HG03025 (cell line): Measurements from ENCODE around the gene LRP1.

ENCODE experiments used
- ATAC-seq: cut with Tn5 transposase; IDR thresholded peaks from one replicate; pipeline ENCODE4 v1.9.1; 2021; ENCODE audit warnings: mild to moderate bottlenecking, moderate library complexity; ENCODE audit not compliant: unreplicated experiment, low FRiP score

Gene LRP1

GRCh38 chr12:57169046-57169795 lies 40.9 kb downstream of the LRP1 start:
- no peak for ATAC-seq

GRCh38 chr12:57169969-57170368 lies 41.7 kb downstream of the LRP1 start:
- no peak for ATAC-seq

GRCh38 chr12:57170408-57170807 lies 42.1 kb downstream of the LRP1 start:
- ATAC-seq = no peak

GRCh38 chr12:57170927-57171326 lies 42.6 kb downstream of the LRP1 start:
- no peak for ATAC-seq

- no peak for ATAC-seq
These were observed 43.4 kb downstream of the LRP1 start for GRCh38 chr12:57171668-57172067.

GRCh38 chr12:57173089-57173488 lies 44.8 kb downstream of the LRP1 start:
- ATAC-seq = no peak

GRCh38 chr12:57173683-57174082 lies 45.4 kb downstream of the LRP1 start:
- ATAC-seq = no peak

GRCh38 chr12:57175428-57176138 lies 47.3 kb downstream of the LRP1 start:
- no peak for ATAC-seq

GRCh38 chr12:57176139-57176477 lies 47.8 kb downstream of the LRP1 start:
- no peak for ATAC-seq

- ATAC-seq = no peak
These were observed 48.6 kb downstream of the LRP1 start for GRCh38 chr12:57176846-57177245.

- ATAC-seq = no peak
These were observed 49.1 kb downstream of the LRP1 start for GRCh38 chr12:57177354-57177753.

- no peak for ATAC-seq
These were observed 49.9 kb downstream of the LRP1 start for GRCh38 chr12:57178213-57178612.

GRCh38 chr12:57179331-57180086 lies 51.2 kb downstream of the LRP1 start:
- no peak for ATAC-seq

- ATAC-seq = no peak
These were observed 52.2 kb downstream of the LRP1 start for GRCh38 chr12:57180321-57180989.

- ATAC-seq = no peak
These were observed 52.8 kb downstream of the LRP1 start for GRCh38 chr12:57181072-57181471.

- no peak for ATAC-seq
These were observed 53.4 kb downstream of the LRP1 start for GRCh38 chr12:57181561-57182155.

GRCh38 chr12:57182918-57183575 lies 54.8 kb downstream of the LRP1 start:
- ATAC-seq = peak; percentile 72

- no peak for ATAC-seq
These were observed 55.8 kb downstream of the LRP1 start for GRCh38 chr12:57183939-57184725.

- ATAC-seq = no peak
These were observed 57.1 kb downstream of the LRP1 start for GRCh38 chr12:57185403-57185802.
